ENCODE measurements around the gene ALPL. TPM values are rescaled to one million over a fixed set of nuclear protein-coding genes. Genes with fewer than 3 reads are reported as not detected.
A peak's percentile ranks its signal among the peaks of the same experiment; 100 is the strongest.

The ALPL gene
- total RNA-seq, 1 donor from 2014 or later, result 10.2 TPM

DNA sequence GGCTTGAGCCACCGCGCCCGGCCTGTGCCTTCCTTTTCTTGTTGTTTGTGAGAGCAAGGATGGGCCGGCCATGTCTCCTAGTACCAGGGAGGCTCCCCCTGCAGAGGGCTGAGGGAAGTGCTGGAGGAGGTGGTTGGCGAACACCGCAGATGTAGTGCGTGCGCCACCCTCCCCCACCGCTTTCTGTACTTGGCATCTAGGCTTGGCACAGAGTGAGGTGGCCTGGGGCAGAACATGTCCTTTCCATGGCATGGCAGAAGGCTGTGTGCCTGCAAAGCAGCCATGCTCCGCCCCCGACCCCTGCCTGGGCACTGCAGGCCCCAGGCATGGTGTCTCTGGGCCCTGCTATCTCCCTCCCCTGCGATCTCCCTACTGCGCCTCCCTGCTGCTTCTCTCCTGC, 30.7 kb downstream of the ALPL start:
- H3K9me3 ChIP-seq (replicated peaks), result no peaks in the 10 kb centered on the region
- TF ChIP-seq, protein P1, sequence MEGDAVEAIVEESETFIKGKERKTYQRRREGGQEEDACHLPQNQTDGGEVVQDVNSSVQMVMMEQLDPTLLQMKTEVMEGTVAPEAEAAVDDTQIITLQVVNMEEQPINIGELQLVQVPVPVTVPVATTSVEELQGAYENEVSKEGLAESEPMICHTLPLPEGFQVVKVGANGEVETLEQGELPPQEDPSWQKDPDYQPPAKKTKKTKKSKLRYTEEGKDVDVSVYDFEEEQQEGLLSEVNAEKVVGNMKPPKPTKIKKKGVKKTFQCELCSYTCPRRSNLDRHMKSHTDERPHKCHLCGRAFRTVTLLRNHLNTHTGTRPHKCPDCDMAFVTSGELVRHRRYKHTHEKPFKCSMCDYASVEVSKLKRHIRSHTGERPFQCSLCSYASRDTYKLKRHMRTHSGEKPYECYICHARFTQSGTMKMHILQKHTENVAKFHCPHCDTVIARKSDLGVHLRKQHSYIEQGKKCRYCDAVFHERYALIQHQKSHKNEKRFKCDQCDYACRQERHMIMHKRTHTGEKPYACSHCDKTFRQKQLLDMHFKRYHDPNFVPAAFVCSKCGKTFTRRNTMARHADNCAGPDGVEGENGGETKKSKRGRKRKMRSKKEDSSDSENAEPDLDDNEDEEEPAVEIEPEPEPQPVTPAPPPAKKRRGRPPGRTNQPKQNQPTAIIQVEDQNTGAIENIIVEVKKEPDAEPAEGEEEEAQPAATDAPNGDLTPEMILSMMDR (IDR thresholded peaks at IDR 0.05; ENCODE audit: borderline replicate concordance), result peak; percentile 57
- H3K4me1 ChIP-seq, result peaks cover 89% of the 10 kb centered on the region
- no peaks in the 10 kb centered on the region for H3K36me3 ChIP-seq
- peak; percentile 64 for DNase-seq
- no peaks in the 10 kb centered on the region for H3K27me3 ChIP-seq (ENCODE audit: low read depth)
- H3K27ac ChIP-seq (replicated peaks), result peak overlapping the region; percentile 94
- intact Hi-C loops (cut with micrococcal nuclease), result no loop called here
- H3K4me3 ChIP-seq, result no peak overlapping the region

DNA sequence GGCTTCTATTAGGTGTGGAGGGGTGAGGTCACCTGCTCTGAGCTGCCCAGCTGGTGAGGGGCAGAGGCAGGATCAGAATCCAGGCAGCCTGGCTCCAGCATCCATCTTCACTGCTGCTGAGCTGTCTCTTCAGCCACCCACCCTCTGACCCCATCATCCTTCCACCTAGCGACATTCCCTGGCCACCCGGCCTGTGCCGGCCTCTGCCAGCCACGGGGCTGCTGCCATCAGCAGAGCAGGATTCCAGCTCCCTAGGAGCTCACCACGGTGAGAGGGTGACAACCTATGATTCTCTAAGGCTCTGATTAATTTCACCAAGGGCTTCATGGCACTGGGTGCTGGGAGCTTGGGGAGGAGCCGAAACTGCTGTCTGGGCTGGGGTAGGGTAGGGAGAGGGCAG, 32.1 kb downstream of the ALPL start:
- intact Hi-C loops (cut with micrococcal nuclease), result no loop called here
- Histone ChIP-seq H3K27me3 (ENCODE audit: low read depth) (no peaks in the 10 kb centered on the region), H3K36me3 (no peaks in the 10 kb centered on the region), H3K27ac (replicated peaks) (peak overlapping the region; percentile 94), H3K4me1 (peaks cover 85% of the 10 kb centered on the region), H3K9me3 (replicated peaks) (no peaks in the 10 kb centered on the region), H3K4me3 (no peak overlapping the region)
- TF ChIP-seq, protein P1 (IDR thresholded peaks at IDR 0.05; ENCODE audit: borderline replicate concordance), result no peak
- DNase-seq, result no peak

DNA sequence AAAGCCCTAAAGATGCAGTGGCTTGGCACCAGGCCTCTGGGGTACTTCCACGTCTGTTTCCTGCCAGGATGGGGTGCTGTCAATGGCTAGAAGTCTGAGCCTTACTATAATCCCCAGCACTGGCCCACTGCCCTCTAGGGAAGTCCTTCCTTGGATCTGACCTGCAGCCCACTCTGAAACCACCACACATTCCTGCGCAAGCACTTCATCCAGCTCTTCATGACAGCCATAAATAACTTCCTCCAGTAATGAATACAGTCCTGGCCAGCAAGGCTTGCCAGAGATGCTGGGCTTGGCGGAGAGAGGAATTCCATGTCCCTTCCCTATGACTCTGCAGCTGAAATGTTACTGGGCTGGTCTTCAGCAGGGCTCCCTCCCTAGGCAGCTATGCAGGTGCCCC, 32.6 kb downstream of the ALPL start:
- TF ChIP-seq, protein P1 (IDR thresholded peaks at IDR 0.05; ENCODE audit: borderline replicate concordance), result no peak
- intact Hi-C loops (cut with micrococcal nuclease), result no loop called here
- no peaks in the 10 kb centered on the region for H3K36me3 ChIP-seq
- no peaks in the 10 kb centered on the region for H3K27me3 ChIP-seq (ENCODE audit: low read depth)
- peak overlapping the region; percentile 94 for H3K27ac ChIP-seq (replicated peaks)
- DNase-seq, result peak; percentile 64
- H3K4me3 ChIP-seq, result no peak overlapping the region
- H3K4me1 ChIP-seq, result peaks cover 86% of the 10 kb centered on the region
- H3K9me3 ChIP-seq (replicated peaks), result no peaks in the 10 kb centered on the region

DNA sequence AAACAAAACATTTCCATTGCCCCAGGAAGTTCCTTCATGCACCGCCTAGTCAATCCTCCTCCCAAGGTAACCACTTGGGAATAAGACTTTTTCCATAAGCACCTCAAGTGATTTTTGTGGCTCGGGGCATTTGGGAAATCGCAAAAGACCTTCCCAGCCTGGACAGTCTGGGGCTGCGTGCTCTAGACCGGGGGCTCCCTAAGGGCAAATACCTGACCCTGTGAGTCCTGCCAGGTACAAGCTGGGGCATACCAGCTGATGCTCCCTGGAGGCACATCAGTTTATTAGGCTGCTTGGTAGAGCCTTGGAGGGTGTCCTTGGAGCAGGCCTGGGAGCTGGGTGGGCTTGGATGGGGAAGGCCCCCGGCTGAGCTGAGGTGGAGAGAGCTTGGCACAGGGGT, 34.4 kb downstream of the ALPL start:
- Histone ChIP-seq H3K27ac (replicated peaks) (peak overlapping the region; percentile 94), H3K27me3 (ENCODE audit: low read depth) (no peaks in the 10 kb centered on the region), H3K4me3 (no peak overlapping the region), H3K36me3 (no peaks in the 10 kb centered on the region), H3K9me3 (replicated peaks) (no peaks in the 10 kb centered on the region), H3K4me1 (peaks cover 70% of the 10 kb centered on the region)
- TF ChIP-seq, protein P1 (IDR thresholded peaks at IDR 0.05; ENCODE audit: borderline replicate concordance), result no peak
- intact Hi-C loops (cut with micrococcal nuclease), result no loop called here
- DNase-seq, result no peak

DNA sequence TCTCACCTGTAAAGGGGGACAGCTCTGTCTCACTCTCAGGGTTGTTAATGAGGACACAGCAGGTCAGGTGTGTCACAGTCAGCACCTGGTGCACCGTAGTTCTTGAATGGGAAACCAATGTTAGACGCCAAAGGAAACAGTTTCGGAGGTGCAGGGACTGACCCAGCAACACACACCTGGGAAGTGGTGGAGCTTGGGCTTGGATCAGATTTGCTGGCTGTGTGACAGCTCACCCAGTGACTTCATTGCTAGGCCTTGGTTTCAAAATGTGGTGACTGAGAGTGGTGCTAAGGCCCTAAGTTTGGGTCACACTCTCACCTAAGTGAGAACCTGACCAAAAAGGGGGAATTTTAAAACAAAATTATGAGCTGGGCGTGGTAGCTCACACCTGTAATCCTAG, 34.9 kb downstream of the ALPL start:
- H3K4me3 ChIP-seq, result no peak overlapping the region
- TF ChIP-seq, protein P1 (IDR thresholded peaks at IDR 0.05; ENCODE audit: borderline replicate concordance), result no peak
- no peaks in the 10 kb centered on the region for H3K36me3 ChIP-seq
- H3K4me1 ChIP-seq, result peaks cover 65% of the 10 kb centered on the region
- intact Hi-C loops (cut with micrococcal nuclease), result no loop called here
- no peaks in the 10 kb centered on the region for H3K9me3 ChIP-seq (replicated peaks)
- H3K27ac ChIP-seq (replicated peaks), result peak overlapping the region; percentile 94
- no peak for DNase-seq
- no peaks in the 10 kb centered on the region for H3K27me3 ChIP-seq (ENCODE audit: low read depth)

Measured in left ventricle myocardium inferior (tissue), 1 donor.